Cerebellar nuclear complex (tissue), 1 donor: ENCODE results near the gene TEDC2.

Source experiments
- DNase-seq, 2 experiments: peaks; one replicate each; lab custom pipeline; 2025; lab: John Stamatoyannopoulos, UW

TEDC2 gene

DNA sequence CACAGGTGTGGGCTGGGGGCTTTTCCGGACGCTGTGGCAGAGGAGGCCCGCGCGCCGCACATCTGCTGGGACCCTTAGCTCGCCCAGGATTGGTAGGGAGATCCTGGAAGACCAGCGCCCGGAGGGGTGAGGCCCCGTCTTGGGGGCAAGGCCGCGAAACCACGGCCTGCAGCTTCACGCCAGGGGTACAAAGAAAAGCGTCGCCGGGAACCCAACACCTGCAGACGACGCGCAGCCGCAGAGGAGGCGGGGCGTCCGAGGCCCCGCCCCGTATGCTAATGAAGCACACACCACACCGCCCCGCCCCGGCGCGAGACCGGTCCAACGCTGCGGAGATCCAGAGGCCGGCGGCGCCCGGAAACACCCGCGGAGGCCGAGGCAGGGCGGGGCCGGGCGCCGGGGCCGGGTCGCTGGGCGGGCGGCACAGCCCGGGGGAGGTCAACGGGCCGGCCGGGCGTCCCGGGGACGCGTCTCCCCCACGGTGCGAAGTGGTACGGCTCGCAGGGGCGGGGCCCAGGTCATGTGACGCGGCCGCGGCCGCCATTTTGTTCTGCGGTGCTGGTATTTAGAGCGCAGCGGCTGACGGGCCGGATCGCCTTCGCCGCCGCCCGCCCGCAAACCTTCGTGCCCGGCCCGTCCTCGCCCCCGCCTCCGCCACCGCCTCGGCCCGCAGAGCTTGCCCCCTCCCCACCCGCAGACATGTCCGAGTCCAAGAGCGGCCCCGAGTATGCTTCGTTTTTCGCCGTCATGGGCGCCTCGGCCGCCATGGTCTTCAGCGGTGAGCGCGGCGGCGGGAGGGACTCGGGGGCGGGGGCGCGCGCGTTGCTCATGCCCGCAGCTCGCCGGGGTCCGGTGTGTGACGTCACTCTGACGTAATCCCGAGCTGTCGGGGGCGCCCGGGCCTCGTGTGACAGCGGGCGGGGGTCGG is 53.8 kb downstream of the TEDC2 start, which contains the start of gene ATP6V0C:
Gene ATP6V0C, plus strand, starts transcription at position 548 of the 928 bp plus-strand sequence. Its CDS starts 152 bp downstream, at position 700.
- DNase-seq: peak; percentile 35 to 67
